H1 (cell line): ENCODE results near the gene TIAM2. TPM values are rescaled to one million over a fixed set of nuclear protein-coding genes. Genes with fewer than 3 reads are reported as not detected.

Experiments
- CTCF ChIA-PET: fragments of 300-600 bp; sonication (Branson Sonifier 250); formaldehyde crosslinking; loops from one replicate; lab custom pipeline; 2021; ENCODE audit not compliant: partially characterized antibody; lab: Charles Lee
- POLR2A ChIA-PET: fragments of 300-600 bp; sonication (Branson Sonifier 250); formaldehyde crosslinking; loops from one replicate; lab custom pipeline; 2021; ENCODE audit warnings: inconsistent platforms; ENCODE audit not compliant: partially characterized antibody; lab: Charles Lee
- DNase-seq, 2 experiments: peaks; one replicate each; pipeline versions ENCODE4 v3.0.0 to v3.0.0-alpha.2; 2010 to 2022; ENCODE audit warnings: low spot score in 2 of 2, low read depth in 1 of 2, mixed read lengths in 1 of 2
- FAIRE-seq: peaks from 2 replicates; lab custom pipeline; 2011; peaks lifted over from hg19 to GRCh38; lab: Jason Lieb, UNC
- H2AFZ ChIP-seq: 2 replicates; pipeline ENCODE4 v1.8.1; 2012; ENCODE audit warnings: low read length, inconsistent platforms
- H2AK5ac ChIP-seq: 2 replicates; pipeline ENCODE4 v1.6.1; 2013; ENCODE audit warnings: low read depth, low read length
- H2BK120ac ChIP-seq: replicated peaks from 2 replicates; pipeline ENCODE3; 2013; ENCODE audit warnings: low read depth, low read length, inconsistent platforms
- H2BK12ac ChIP-seq: 2 replicates; pipeline ENCODE4 v1.6.1; 2013; ENCODE audit warnings: low read depth, low read length
- H2BK15ac ChIP-seq: 2 replicates; pipeline ENCODE4 v1.6.1; 2013; ENCODE audit warnings: low read length
- H2BK20ac ChIP-seq: 2 replicates; pipeline ENCODE4 v1.6.1; 2013; ENCODE audit warnings: low read length
- H2BK5ac ChIP-seq: 2 replicates; pipeline ENCODE4 v1.6.1; 2013; ENCODE audit warnings: low read depth, low read length
- H3K14ac ChIP-seq: 2 replicates; pipeline ENCODE4 v1.6.1; 2013; ENCODE audit warnings: inconsistent platforms; ENCODE audit not compliant: insufficient read length
- H3K18ac ChIP-seq: 2 replicates; pipeline ENCODE4 v1.6.1; 2013; ENCODE audit warnings: low read length; ENCODE audit errors: extremely low read depth
- H3K23ac ChIP-seq: 2 replicates; pipeline ENCODE4 v1.6.1; 2013; ENCODE audit warnings: inconsistent platforms; ENCODE audit not compliant: insufficient read length
- H3K23me2 ChIP-seq: 2 replicates; pipeline ENCODE4 v1.6.1; 2013; ENCODE audit warnings: low read depth, low read length
- H3K27ac ChIP-seq: 2 replicates; pipeline ENCODE4 v1.6.1; 2011; ENCODE audit warnings: low read depth, low read length, inconsistent platforms
- H3K27me3 ChIP-seq, 4 experiments: replicated peaks in 1 of 4; 1 replicate in 1 of 4; 2 replicates in 3 of 4; pipeline versions ENCODE4 v1.6.1 to v1.8.1; 2011 to 2013; ENCODE audit warnings: low read length in 3 of 4, mild to moderate bottlenecking in 3 of 4, inconsistent platforms in 2 of 4, mixed read lengths in 2 of 4, moderate library complexity in 1 of 4; ENCODE audit not compliant: control insufficient read depth in 3 of 4, insufficient read depth in 3 of 4; ENCODE audit errors: extremely low read depth in 1 of 4
- H3K36me3 ChIP-seq, 4 experiments: 2 replicates each; pipeline versions ENCODE4 v1.6.1 to v1.8.1; 2011 to 2013; ENCODE audit warnings: mild to moderate bottlenecking in 4 of 4, low read length in 3 of 4, moderate library complexity in 2 of 4, control low read depth in 1 of 4, inconsistent platforms in 1 of 4; ENCODE audit not compliant: insufficient read depth in 4 of 4, control insufficient read depth in 2 of 4
- H3K4ac ChIP-seq: replicated peaks from 2 replicates; pipeline ENCODE3; 2013; ENCODE audit warnings: low read length, low read depth, mixed read lengths, inconsistent platforms; ENCODE audit not compliant: insufficient read length
- H3K4me1 ChIP-seq, 4 experiments: replicated peaks in 1 of 4; 1 replicate in 1 of 4; 2 replicates in 3 of 4; pipeline versions ENCODE4 v1.6.1 to v1.8.1; 2011 to 2013; ENCODE audit warnings: low read length in 3 of 4, inconsistent platforms in 2 of 4, mixed read lengths in 1 of 4; ENCODE audit not compliant: insufficient read depth in 4 of 4, control insufficient read depth in 3 of 4
- H3K4me2 ChIP-seq, 2 experiments: 2 replicates each; pipeline versions ENCODE4 v1.6.1 to v1.8.1; 2011 to 2013; ENCODE audit warnings: low read depth in 2 of 2, low read length in 2 of 2, control low read depth in 1 of 2, inconsistent platforms in 1 of 2, mild to moderate bottlenecking in 1 of 2; ENCODE audit not compliant: insufficient read depth in 1 of 2
- H3K4me3 ChIP-seq, 4 experiments: fragments of 200-600, 300-600 bp in 1 of 4; sonication (generic), shearing (Covaris generic), sonication (Bioruptor Twin) in 1 of 4; 2 replicates each; pipeline versions ENCODE4 v1.5.1 to v1.8.1; 2011 to 2016; ENCODE audit warnings: low read length in 4 of 4, low read depth in 3 of 4, control low read depth in 2 of 4, inconsistent platforms in 2 of 4, mild to moderate bottlenecking in 2 of 4, mixed read lengths in 1 of 4, moderate library complexity in 1 of 4; ENCODE audit not compliant: insufficient read depth in 2 of 4; ENCODE audit errors: extremely low read depth in 1 of 4
- H3K56ac ChIP-seq: replicated peaks from 2 replicates; pipeline ENCODE3; 2013; ENCODE audit warnings: low read depth, mild to moderate bottlenecking, mixed read lengths, low read length, inconsistent platforms; ENCODE audit not compliant: insufficient read length
- H3K79me1 ChIP-seq: 2 replicates; pipeline ENCODE4 v1.6.1; 2013; ENCODE audit warnings: low read depth, low read length, control low read depth
- H3K79me2 ChIP-seq, 2 experiments: 2 replicates each; pipeline versions ENCODE4 v1.6.1 to v1.8.1; 2012 to 2013; ENCODE audit warnings: low read length in 2 of 2, mild to moderate bottlenecking in 2 of 2, inconsistent platforms in 1 of 2; ENCODE audit not compliant: insufficient read depth in 2 of 2, control insufficient read depth in 1 of 2
- H3K9ac ChIP-seq, 4 experiments: replicated peaks in 1 of 4; 1 replicate in 1 of 4; 2 replicates in 3 of 4; pipeline versions ENCODE4 v1.6.1 to v1.8.1; 2011 to 2013; ENCODE audit warnings: low read depth in 3 of 4, low read length in 3 of 4, control low read depth in 2 of 4, mild to moderate bottlenecking in 2 of 4, moderate library complexity in 2 of 4, inconsistent platforms in 1 of 4; ENCODE audit errors: extremely low read depth in 1 of 4
- H3K9me3 ChIP-seq, 2 experiments: 2 replicates each; pipeline versions ENCODE4 v1.6.1 to v1.8.1; 2012 to 2013; ENCODE audit warnings: mild to moderate bottlenecking in 2 of 2, moderate library complexity in 2 of 2, control low read depth in 1 of 2, inconsistent platforms in 1 of 2, low read depth in 1 of 2, low read length in 1 of 2, mixed read lengths in 1 of 2; ENCODE audit not compliant: insufficient read depth in 2 of 2
- H4K20me1 ChIP-seq, 2 experiments: replicated peaks in 1 of 2; 2 replicates each; pipeline versions ENCODE3 to v1.8.1; 2011 to 2013; ENCODE audit warnings: inconsistent platforms in 2 of 2, low read length in 2 of 2, mild to moderate bottlenecking in 1 of 2; ENCODE audit not compliant: insufficient read depth in 2 of 2, control insufficient read depth in 1 of 2
- H4K5ac ChIP-seq: 2 replicates; pipeline ENCODE4 v1.6.1; 2013; ENCODE audit warnings: low read length, low read depth, mixed read lengths, inconsistent platforms; ENCODE audit not compliant: insufficient read length
- H4K8ac ChIP-seq: 2 replicates; pipeline ENCODE4 v1.8.0; 2013; ENCODE audit warnings: mild to moderate bottlenecking, moderate library complexity, low read length, inconsistent platforms; ENCODE audit not compliant: insufficient read depth; ENCODE audit errors: extremely low read depth
- H4K91ac ChIP-seq: replicated peaks from 2 replicates; pipeline ENCODE3; 2013; ENCODE audit warnings: low read length, mixed read lengths, inconsistent platforms; ENCODE audit not compliant: insufficient read length
- CTBP2 ChIP-seq: IDR thresholded peaks from 2 replicates; pipeline ENCODE4 v1.7.0; 2011; ENCODE audit warnings: borderline replicate concordance, mild to moderate bottlenecking, moderate library complexity, mixed read lengths, low read length; ENCODE audit not compliant: insufficient read depth, insufficient read length
- EZH2 ChIP-seq: fragments of 200-600 bp; sonication (generic); IDR thresholded peaks from 2 replicates; pipeline ENCODE4 v1.7.1; 2012; ENCODE audit warnings: low read depth, mild to moderate bottlenecking, moderate library complexity, low read length, inconsistent platforms; ENCODE audit not compliant: severe bottlenecking
- KDM5A ChIP-seq: fragments of 200-600 bp; IDR thresholded peaks from 2 replicates; pipeline ENCODE4 v1.7.1; 2012; ENCODE audit warnings: mild to moderate bottlenecking, low read length, inconsistent platforms, mixed read lengths
- POLR2AphosphoS5 ChIP-seq: IDR thresholded peaks from 2 replicates; pipeline ENCODE4 v1.6.1; 2011; ENCODE audit warnings: low read depth, low read length
- POU5F1 ChIP-seq: IDR thresholded peaks from 2 replicates; pipeline ENCODE4 v1.6.1; 2011; ENCODE audit warnings: low read depth, mild to moderate bottlenecking, low read length, moderate library complexity
- SP2 ChIP-seq: IDR thresholded peaks from 2 replicates; pipeline ENCODE4 v1.6.1; 2012; ENCODE audit warnings: mild to moderate bottlenecking, low read length, inconsistent platforms
- SP4 ChIP-seq: IDR thresholded peaks from 2 replicates; pipeline ENCODE4 v1.6.1; 2012; ENCODE audit warnings: low read length, inconsistent platforms
- TAF7 ChIP-seq: optimal IDR thresholded peaks from 2 replicates; pipeline ENCODE3; 2011; ENCODE audit warnings: low read depth, mild to moderate bottlenecking, inconsistent platforms, low read length, moderate library complexity, borderline replicate concordance
- TCF12 ChIP-seq: IDR thresholded peaks from 2 replicates; pipeline ENCODE4 v1.6.1; 2011; ENCODE audit warnings: low read depth, mild to moderate bottlenecking, low read length
- WGBS, 2 experiments: shearing (Covaris generic) in 1 of 2; methylation state at CpG; one replicate each; pipeline versions ENCODE4 v1.1.6 to v1.1.7; 2013 to 2015; ENCODE audit warnings: low lambda C conversion rate in 2 of 2, mixed read lengths in 2 of 2, inconsistent platforms in 1 of 2, low coverage in 1 of 2, missing lambda C conversion rate in 1 of 2; ENCODE audit not compliant: insufficient replicate concordance in 2 of 2, insufficient coverage in 1 of 2, insufficient read length in 1 of 2; ENCODE audit errors: extremely low coverage in 1 of 2, missing lambda C conversion rate in 1 of 2; 5-methylcytosine and 5-hydroxymethylcytosine counted together
- polyA plus RNA-seq, 7 experiments: library from polyadenylated mRNA; depleted of rRNA in 3 of 7; stranded (reverse) in 5 of 7; unstranded in 2 of 7; fragments of >200 nt in 5 of 7; fragments of 200-250 nt in 2 of 7; gene quantifications; 1 replicate in 5 of 7; 2 replicates in 1 of 7; 4 replicates in 1 of 7; pipeline versions ENCODE4 v1.2.1 to v1.2.3, GENCODE V29; 2011 to 2013; ENCODE audit warnings: missing spikeins in 2 of 7, mixed read lengths in 2 of 7
- total RNA-seq: library from RNA; stranded (reverse); fragmentation: NEBNext Ultra II Directional; extraction: Animal tissue kit (Norgen Biotek cat#: 25700); gene quantifications from 2 replicates; pipeline ENCODE4 v1.2.1, GENCODE V29; 2021
- TF ChIP-seq, protein P1 (sequence below): IDR thresholded peaks from 2 replicates; pipeline ENCODE4 v1.6.1; 2011; ENCODE audit warnings: low read depth, mild to moderate bottlenecking, low read length; ENCODE audit not compliant: insufficient read depth
- TF ChIP-seq, protein P2 (sequence below): IDR thresholded peaks from 2 replicates; pipeline ENCODE4 v1.6.1; 2012; ENCODE audit warnings: inconsistent platforms
- TF ChIP-seq, protein P3 (sequence below): IDR thresholded peaks from 2 replicates; pipeline ENCODE4 v1.6.1; 2011; ENCODE audit warnings: low read length, improper control_type of control experiment

The TIAM2 gene
- total and polyA plus RNA-seq, 2 of the 8 experiments (the other 6 are each of a cell fraction or from before 2014, with no cell fraction given) = 7.4 to 23.9 TPM

- Histone ChIP-seq H3K23ac (no peak overlapping the region), H3K56ac (no peak overlapping the region), H2AFZ (no peak overlapping the region), H3K4me3 (no peak overlapping the region), H4K20me1 (peaks cover 0 to 2% of the 10 kb centered on the region in 2 experiments), H3K9me3 (no peaks in the 10 kb centered on the region), H3K9ac (no peak overlapping the region), H2BK12ac (no peak overlapping the region), H3K27me3 (no peaks in the 10 kb centered on the region), H2BK5ac (no peak overlapping the region), H4K91ac (no peak overlapping the region), H3K36me3 (peaks cover 0 to 24% (median under 1%) of the 10 kb centered on the region in 4 experiments; a peak in 5 of 8 replicates), H3K18ac (no peak overlapping the region), H3K79me1 (peaks cover 3% of the 10 kb centered on the region; the same call in 1 of the 2 replicates), H4K8ac (no peak overlapping the region), H2BK120ac (no peak overlapping the region), H2BK20ac (no peak overlapping the region), H3K79me2 (no peaks in the 10 kb centered on the region; a peak in 1 of 4 replicates), H4K5ac (no peak overlapping the region), H2BK15ac (no peak overlapping the region), H3K4ac (no peak overlapping the region), H3K23me2 (no peaks in the 10 kb centered on the region), H3K4me2 (no peak overlapping the region), H3K27ac (no peak overlapping the region), H3K14ac (no peak overlapping the region), H3K4me1 (peaks cover 0 to 4% (median 3%) of the 10 kb centered on the region in 4 experiments; a peak in 3 of 7 replicates), H2AK5ac (no peak overlapping the region)
- no peak for FAIRE-seq
- 24% methylated on average over 2 of the region's 2 CpGs; no CpG with 5 or more reads in 1 of the 2 experiments for WGBS, 2 experiments
- CTCF ChIA-PET = no interaction called here
- POLR2A ChIA-PET = interaction anchor here (0.8 to 1.1 kb wide), 2 partner anchors 34 to 91 kb away, joined by 3 to 5 read pairs; no protein-coding TSS in a partner anchor
- DNase-seq = no peak
- no peak for TF ChIP-seq TAF7
- TF ChIP-seq, protein P1, sequence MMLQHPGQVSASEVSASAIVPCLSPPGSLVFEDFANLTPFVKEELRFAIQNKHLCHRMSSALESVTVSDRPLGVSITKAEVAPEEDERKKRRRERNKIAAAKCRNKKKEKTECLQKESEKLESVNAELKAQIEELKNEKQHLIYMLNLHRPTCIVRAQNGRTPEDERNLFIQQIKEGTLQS = no peak
- no peak for TF ChIP-seq POLR2AphosphoS5
- TF ChIP-seq EZH2 = no peak
- no peak for TF ChIP-seq CTBP2
- no peak for TF ChIP-seq SP4
- TF ChIP-seq, protein P2, sequence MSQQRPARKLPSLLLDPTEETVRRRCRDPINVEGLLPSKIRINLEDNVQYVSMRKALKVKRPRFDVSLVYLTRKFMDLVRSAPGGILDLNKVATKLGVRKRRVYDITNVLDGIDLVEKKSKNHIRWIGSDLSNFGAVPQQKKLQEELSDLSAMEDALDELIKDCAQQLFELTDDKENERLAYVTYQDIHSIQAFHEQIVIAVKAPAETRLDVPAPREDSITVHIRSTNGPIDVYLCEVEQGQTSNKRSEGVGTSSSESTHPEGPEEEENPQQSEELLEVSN = no peak
- TF ChIP-seq POU5F1 = no peak
- TF ChIP-seq KDM5A = no peak
- TF ChIP-seq SP2 = no peak
- TF ChIP-seq, protein P3, sequence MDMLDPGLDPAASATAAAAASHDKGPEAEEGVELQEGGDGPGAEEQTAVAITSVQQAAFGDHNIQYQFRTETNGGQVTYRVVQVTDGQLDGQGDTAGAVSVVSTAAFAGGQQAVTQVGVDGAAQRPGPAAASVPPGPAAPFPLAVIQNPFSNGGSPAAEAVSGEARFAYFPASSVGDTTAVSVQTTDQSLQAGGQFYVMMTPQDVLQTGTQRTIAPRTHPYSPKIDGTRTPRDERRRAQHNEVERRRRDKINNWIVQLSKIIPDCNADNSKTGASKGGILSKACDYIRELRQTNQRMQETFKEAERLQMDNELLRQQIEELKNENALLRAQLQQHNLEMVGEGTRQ = no peak
- no peak for TF ChIP-seq TCF12
Observed at GRCh38 chr6:155274106-155274505, 279.0 kb downstream of the TIAM2 start.
